WTC11 (cell line): ENCODE data around the gene ADGRG7. TPM values are rescaled to one million over a fixed set of nuclear protein-coding genes. Genes with fewer than 3 reads are reported as not detected.
A peak's percentile ranks its signal among the peaks of the same experiment; 100 is the strongest.

Source experiments
- ATAC-seq: fragments of 200-7000 bp; cut with Tn5 transposase; 2 replicates; pipeline ENCODE4 v1.10.0; 2021; ENCODE audit warnings: mild to moderate bottlenecking, moderate library complexity
- CTCF ChIA-PET: fragments of 300-600 bp; sonication (Branson Sonifier 250); formaldehyde crosslinking; loops from one replicate; lab custom pipeline; 2021; ENCODE audit warnings: antibody characterized with exemption; lab: Charles Lee
- POLR2A ChIA-PET: fragments of 350-600 bp; sonication (Branson Sonifier 250); formaldehyde crosslinking; loops from one replicate; lab custom pipeline; 2021; ENCODE audit warnings: antibody characterized with exemption; lab: Charles Lee
- DNase-seq: peaks from one replicate; pipeline ENCODE4 v3.0.0; 2021; ENCODE audit warnings: low spot score
- H3K27ac Mint-ChIP-seq: 2 replicates; pipeline ENCODE4 v1.8.0; 2021; ENCODE audit warnings: mixed read lengths
- H3K27me3 Mint-ChIP-seq: 2 replicates; pipeline ENCODE4 v1.8.0; 2021; ENCODE audit warnings: low read depth, mild to moderate bottlenecking, moderate library complexity, mixed read lengths
- H3K36me3 Mint-ChIP-seq: 2 replicates; pipeline ENCODE4 v1.8.0; 2021; ENCODE audit warnings: mixed read lengths
- H3K4me1 Mint-ChIP-seq: 2 replicates; pipeline ENCODE4 v1.8.0; 2022; ENCODE audit warnings: mixed read lengths
- H3K4me3 Mint-ChIP-seq: 2 replicates; pipeline ENCODE4 v1.8.0; 2021; ENCODE audit warnings: mild to moderate bottlenecking, moderate library complexity, mixed read lengths
- H3K9me3 Mint-ChIP-seq: 2 replicates; pipeline ENCODE4 v1.8.0; 2021; ENCODE audit warnings: mixed read lengths
- ELF4 ChIP-seq: sonication (generic); formaldehyde crosslinking; IDR thresholded peaks from 2 replicates; pipeline ENCODE4 v1.8.1; 2022; ENCODE audit warnings: low read depth, mild to moderate bottlenecking, moderate library complexity, missing genetic modification reagents
- ESRRA ChIP-seq: sonication (generic); formaldehyde crosslinking; IDR thresholded peaks from 2 replicates; pipeline ENCODE4 v1.8.1; 2022; ENCODE audit warnings: mild to moderate bottlenecking, missing genetic modification reagents, borderline replicate concordance
- FOXJ3 ChIP-seq: sonication (generic); formaldehyde crosslinking; IDR thresholded peaks from 2 replicates; pipeline ENCODE4 v1.9.0; 2021; ENCODE audit warnings: missing genetic modification reagents, mild to moderate bottlenecking, borderline replicate concordance
- FOXK1 ChIP-seq: sonication (generic); formaldehyde crosslinking; IDR thresholded peaks from 2 replicates; pipeline ENCODE4 v1.8.0; 2022; ENCODE audit warnings: mild to moderate bottlenecking, moderate library complexity, missing genetic modification reagents
- FOXP1 ChIP-seq: sonication (generic); formaldehyde crosslinking; IDR thresholded peaks from 2 replicates; pipeline ENCODE4 v1.8.0; 2022; ENCODE audit warnings: missing genetic modification reagents, mild to moderate bottlenecking, moderate library complexity, borderline replicate concordance
- MXD4 ChIP-seq: fragments of 250-450 bp; sonication (Bioruptor Pico); IDR thresholded peaks from 2 replicates; pipeline ENCODE4 v1.8.0; 2021; ENCODE audit warnings: mild to moderate bottlenecking, moderate library complexity, borderline replicate concordance
- NFATC4 ChIP-seq: fragments of 250-450 bp; sonication (Bioruptor Pico); IDR thresholded peaks from 2 replicates; pipeline ENCODE4 v1.9.0; 2021; ENCODE audit warnings: mild to moderate bottlenecking
- NFYB ChIP-seq: sonication (generic); formaldehyde crosslinking; conservative IDR thresholded peaks from 2 replicates; pipeline ENCODE4 v1.8.0; 2022; ENCODE audit warnings: low read depth, missing genetic modification reagents
- NR1H2 ChIP-seq: sonication (generic); formaldehyde crosslinking; IDR thresholded peaks from 2 replicates; pipeline ENCODE4 v1.9.0; 2021; ENCODE audit warnings: mild to moderate bottlenecking, moderate library complexity, missing genetic modification reagents
- NR2C2 ChIP-seq: sonication (generic); formaldehyde crosslinking; IDR thresholded peaks from 2 replicates; pipeline ENCODE4 v1.8.0; 2022; ENCODE audit warnings: mild to moderate bottlenecking, missing genetic modification reagents
- SOX15 ChIP-seq: fragments of 250-450 bp; sonication (Bioruptor Pico); IDR thresholded peaks from 2 replicates; pipeline ENCODE4 v1.9.0; 2021; ENCODE audit warnings: mild to moderate bottlenecking
- TEAD1 ChIP-seq: sonication (generic); formaldehyde crosslinking; IDR thresholded peaks from 2 replicates; pipeline ENCODE4 v1.8.0; 2022; ENCODE audit warnings: mild to moderate bottlenecking, missing genetic modification reagents
- ZBTB21 ChIP-seq: sonication (generic); formaldehyde crosslinking; IDR thresholded peaks from 2 replicates; pipeline ENCODE4 v1.8.1; 2023; ENCODE audit warnings: mild to moderate bottlenecking, missing genetic modification reagents, borderline replicate concordance
- ZNF138 ChIP-seq: sonication (generic); formaldehyde crosslinking; conservative IDR thresholded peaks from 2 replicates; pipeline ENCODE4 v1.8.1; 2022; ENCODE audit warnings: mild to moderate bottlenecking, moderate library complexity, missing genetic modification reagents
- total RNA-seq: library from RNA; stranded (reverse); gene quantifications from 3 replicates; pipeline ENCODE4 v1.2.3, GENCODE V29; 2021
- TF ChIP-seq, protein P1 (sequence below): sonication (generic); formaldehyde crosslinking; IDR thresholded peaks from 2 replicates; pipeline ENCODE4 v1.8.0; 2022; ENCODE audit warnings: mild to moderate bottlenecking, missing genetic modification reagents
- TF ChIP-seq, protein P2 (sequence below): sonication (generic); formaldehyde crosslinking; IDR thresholded peaks from 2 replicates; pipeline ENCODE4 v1.8.0; 2022; ENCODE audit warnings: mild to moderate bottlenecking, missing genetic modification reagents
- TF ChIP-seq, protein P3 (sequence below): sonication (generic); formaldehyde crosslinking; IDR thresholded peaks from 2 replicates; pipeline ENCODE4 v1.8.1; 2023; ENCODE audit warnings: mild to moderate bottlenecking, missing genetic modification reagents
- TF ChIP-seq, protein P4 (sequence below): fragments of 250-450 bp; sonication (Bioruptor Pico); IDR thresholded peaks from 2 replicates; pipeline ENCODE4 v1.9.0; 2021; ENCODE audit warnings: mild to moderate bottlenecking
- TF ChIP-seq, protein P5 (sequence below): fragments of 250-450 bp; sonication (Bioruptor Pico); IDR thresholded peaks from 2 replicates; pipeline ENCODE4 v2.1.2; 2022; ENCODE audit warnings: mild to moderate bottlenecking, moderate library complexity

ADGRG7 gene
- total RNA-seq, 1 experiment from 2014 or later = not detected

DNA sequence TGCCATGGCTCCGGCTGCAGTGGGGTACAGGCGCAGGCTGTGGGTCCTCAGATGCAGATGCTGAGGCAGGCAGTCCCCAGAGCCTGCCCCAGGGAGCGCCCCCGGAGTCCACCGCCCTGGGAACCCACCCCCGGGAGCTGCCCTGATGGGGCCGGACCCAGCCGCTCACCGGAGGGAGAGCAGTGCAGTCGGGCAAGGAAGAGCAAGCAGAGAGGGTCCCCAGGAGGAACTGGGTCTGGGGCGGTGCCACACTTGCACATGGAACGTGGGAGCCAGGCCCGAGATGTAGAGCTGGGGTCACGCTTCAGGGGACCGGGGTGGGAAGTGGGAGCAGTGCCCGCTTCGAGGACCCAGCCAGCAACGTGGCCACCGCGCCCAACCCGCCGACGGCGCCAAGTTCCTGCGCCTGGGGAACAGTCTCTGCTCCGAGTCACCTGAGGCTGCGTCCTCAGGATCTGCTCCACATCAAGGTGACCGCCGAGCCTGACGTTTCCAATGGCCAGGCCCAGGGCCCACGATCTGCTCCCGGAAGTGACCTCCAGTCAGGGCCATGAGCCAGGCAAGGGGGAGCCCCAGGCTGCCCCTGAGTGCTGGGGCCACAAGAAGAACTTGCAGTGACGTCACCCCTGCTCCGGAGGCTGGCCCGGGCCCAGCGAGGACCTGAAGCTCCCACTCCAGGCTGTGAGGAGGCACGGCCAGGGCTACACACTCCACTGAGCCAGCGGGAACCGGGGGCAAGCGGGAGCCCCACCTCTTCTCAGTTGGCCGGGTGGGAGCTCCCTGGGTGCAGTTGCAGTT lies 72.9 kb downstream of the ADGRG7 start (continued):
- TF ChIP-seq ZBTB21 (CRISPR knock-in tag) = no peak
- no peak for TF ChIP-seq FOXK1 (CRISPR knock-in tag)
- TF ChIP-seq ZNF138 (CRISPR knock-in tag) = no peak

DNA sequence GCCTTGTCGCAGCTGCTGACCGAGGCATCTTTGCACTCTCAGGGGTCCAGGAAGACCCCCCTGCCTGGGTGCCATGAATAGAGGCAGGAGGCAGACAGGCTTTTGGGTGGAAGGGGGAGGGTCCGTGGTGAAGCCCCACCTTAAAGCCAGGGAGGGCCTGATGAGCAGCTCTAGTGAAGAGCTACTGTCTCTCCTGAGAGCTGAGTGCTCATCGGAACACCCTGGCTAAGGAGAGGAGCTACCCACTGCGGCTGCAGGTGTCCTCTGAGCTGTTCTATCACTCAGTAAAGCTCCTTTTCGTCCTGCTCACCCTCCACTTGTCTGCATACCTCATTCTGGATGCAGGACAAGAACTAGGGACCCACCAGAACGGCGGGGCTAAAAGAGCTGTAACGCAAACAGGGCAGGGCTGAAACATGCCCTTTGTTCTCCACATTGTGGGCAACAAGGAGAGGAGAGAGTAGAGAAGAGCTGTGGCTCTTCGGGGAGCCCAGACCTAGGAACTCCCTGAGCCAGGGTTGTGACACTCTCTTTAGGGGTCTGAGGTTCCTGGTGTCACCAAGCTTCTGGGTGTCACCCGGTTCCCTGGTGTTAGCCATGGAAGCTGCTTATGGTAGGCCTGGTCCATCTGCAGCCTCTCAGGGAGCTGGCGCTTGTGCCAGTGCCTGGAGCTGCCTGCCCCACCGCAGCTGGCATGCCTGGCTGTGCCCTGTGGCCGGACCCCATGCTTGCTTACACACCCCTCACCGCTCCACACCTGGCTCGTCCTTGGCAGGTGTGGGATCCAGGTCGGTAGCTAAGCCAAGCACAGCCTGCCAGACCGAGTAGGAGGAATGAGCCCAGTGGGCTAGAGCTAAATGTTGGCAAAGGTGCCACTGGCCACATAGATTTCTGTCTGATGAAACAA lies 73.7 kb downstream of the ADGRG7 start:
- Mint-ChIP-seq H3K36me3 (no peaks in the 10 kb centered on the region), H3K4me3 (no peak overlapping the region), H3K27ac (no peak overlapping the region), H3K9me3 (peaks cover 2% of the 10 kb centered on the region; the same call in 1 of the 2 replicates), H3K4me1 (no peaks in the 10 kb centered on the region)
- ATAC-seq (peak; percentile 53), DNase-seq (no peak)
- TF ChIP-seq NR1H2 (CRISPR knock-in tag) = no peak
- no peak for TF ChIP-seq NFATC4 (CRISPR knock-in tag)
- TF ChIP-seq FOXP1 (CRISPR knock-in tag) = no peak
- TF ChIP-seq, protein P1, sequence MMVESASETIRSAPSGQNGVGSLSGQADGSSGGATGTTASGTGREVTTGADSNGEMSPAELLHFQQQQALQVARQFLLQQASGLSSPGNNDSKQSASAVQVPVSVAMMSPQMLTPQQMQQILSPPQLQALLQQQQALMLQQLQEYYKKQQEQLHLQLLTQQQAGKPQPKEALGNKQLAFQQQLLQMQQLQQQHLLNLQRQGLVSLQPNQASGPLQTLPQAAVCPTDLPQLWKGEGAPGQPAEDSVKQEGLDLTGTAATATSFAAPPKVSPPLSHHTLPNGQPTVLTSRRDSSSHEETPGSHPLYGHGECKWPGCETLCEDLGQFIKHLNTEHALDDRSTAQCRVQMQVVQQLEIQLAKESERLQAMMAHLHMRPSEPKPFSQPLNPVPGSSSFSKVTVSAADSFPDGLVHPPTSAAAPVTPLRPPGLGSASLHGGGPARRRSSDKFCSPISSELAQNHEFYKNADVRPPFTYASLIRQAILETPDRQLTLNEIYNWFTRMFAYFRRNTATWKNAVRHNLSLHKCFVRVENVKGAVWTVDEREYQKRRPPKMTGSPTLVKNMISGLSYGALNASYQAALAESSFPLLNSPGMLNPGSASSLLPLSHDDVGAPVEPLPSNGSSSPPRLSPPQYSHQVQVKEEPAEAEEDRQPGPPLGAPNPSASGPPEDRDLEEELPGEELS (CRISPR knock-in tag) = no peak
- TF ChIP-seq MXD4 (CRISPR knock-in tag) = no peak
- TF ChIP-seq FOXJ3 (CRISPR knock-in tag) = no peak
- no peak for TF ChIP-seq TEAD1 (CRISPR knock-in tag)
- TF ChIP-seq SOX15 = no peak
- TF ChIP-seq, protein P2, sequence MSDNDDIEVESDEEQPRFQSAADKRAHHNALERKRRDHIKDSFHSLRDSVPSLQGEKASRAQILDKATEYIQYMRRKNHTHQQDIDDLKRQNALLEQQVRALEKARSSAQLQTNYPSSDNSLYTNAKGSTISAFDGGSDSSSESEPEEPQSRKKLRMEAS (CRISPR knock-in tag) = no peak
- TF ChIP-seq, protein P3, sequence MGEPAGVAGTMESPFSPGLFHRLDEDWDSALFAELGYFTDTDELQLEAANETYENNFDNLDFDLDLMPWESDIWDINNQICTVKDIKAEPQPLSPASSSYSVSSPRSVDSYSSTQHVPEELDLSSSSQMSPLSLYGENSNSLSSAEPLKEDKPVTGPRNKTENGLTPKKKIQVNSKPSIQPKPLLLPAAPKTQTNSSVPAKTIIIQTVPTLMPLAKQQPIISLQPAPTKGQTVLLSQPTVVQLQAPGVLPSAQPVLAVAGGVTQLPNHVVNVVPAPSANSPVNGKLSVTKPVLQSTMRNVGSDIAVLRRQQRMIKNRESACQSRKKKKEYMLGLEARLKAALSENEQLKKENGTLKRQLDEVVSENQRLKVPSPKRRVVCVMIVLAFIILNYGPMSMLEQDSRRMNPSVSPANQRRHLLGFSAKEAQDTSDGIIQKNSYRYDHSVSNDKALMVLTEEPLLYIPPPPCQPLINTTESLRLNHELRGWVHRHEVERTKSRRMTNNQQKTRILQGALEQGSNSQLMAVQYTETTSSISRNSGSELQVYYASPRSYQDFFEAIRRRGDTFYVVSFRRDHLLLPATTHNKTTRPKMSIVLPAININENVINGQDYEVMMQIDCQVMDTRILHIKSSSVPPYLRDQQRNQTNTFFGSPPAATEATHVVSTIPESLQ (CRISPR knock-in tag) = no peak
- TF ChIP-seq NFYB (CRISPR knock-in tag) = no peak
- no peak for TF ChIP-seq ESRRA (CRISPR knock-in tag)
- TF ChIP-seq, protein P4, sequence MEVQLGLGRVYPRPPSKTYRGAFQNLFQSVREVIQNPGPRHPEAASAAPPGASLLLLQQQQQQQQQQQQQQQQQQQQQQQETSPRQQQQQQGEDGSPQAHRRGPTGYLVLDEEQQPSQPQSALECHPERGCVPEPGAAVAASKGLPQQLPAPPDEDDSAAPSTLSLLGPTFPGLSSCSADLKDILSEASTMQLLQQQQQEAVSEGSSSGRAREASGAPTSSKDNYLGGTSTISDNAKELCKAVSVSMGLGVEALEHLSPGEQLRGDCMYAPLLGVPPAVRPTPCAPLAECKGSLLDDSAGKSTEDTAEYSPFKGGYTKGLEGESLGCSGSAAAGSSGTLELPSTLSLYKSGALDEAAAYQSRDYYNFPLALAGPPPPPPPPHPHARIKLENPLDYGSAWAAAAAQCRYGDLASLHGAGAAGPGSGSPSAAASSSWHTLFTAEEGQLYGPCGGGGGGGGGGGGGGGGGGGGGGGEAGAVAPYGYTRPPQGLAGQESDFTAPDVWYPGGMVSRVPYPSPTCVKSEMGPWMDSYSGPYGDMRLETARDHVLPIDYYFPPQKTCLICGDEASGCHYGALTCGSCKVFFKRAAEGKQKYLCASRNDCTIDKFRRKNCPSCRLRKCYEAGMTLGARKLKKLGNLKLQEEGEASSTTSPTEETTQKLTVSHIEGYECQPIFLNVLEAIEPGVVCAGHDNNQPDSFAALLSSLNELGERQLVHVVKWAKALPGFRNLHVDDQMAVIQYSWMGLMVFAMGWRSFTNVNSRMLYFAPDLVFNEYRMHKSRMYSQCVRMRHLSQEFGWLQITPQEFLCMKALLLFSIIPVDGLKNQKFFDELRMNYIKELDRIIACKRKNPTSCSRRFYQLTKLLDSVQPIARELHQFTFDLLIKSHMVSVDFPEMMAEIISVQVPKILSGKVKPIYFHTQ (CRISPR knock-in tag) = no peak
- TF ChIP-seq, protein P5, sequence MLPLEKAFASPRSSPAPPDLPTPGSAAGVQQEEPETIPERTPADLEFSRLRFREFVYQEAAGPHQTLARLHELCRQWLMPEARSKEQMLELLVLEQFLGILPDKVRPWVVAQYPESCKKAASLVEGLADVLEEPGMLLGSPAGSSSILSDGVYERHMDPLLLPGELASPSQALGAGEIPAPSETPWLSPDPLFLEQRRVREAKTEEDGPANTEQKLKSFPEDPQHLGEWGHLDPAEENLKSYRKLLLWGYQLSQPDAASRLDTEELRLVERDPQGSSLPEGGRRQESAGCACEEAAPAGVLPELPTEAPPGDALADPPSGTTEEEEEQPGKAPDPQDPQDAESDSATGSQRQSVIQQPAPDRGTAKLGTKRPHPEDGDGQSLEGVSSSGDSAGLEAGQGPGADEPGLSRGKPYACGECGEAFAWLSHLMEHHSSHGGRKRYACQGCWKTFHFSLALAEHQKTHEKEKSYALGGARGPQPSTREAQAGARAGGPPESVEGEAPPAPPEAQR (CRISPR knock-in tag) = no peak
- TF ChIP-seq ELF4 (CRISPR knock-in tag) = no peak
- no peak for TF ChIP-seq NR2C2 (CRISPR knock-in tag)
- TF ChIP-seq, all 79 proteins: peak for 0
- ChIA-PET CTCF (interaction anchor here (0.8 to 1.4 kb wide), 3 partner anchors 27 to 94 kb away, joined by 3 to 4 read pairs (median 3); no protein-coding TSS in a partner anchor), POLR2A (no interaction called here)
- H3K27me3 Mint-ChIP-seq = no peaks in the 10 kb centered on the region; the same call in 1 of the 2 replicates
